Cardiac muscle cell (in vitro differentiated cells and primary cell): ENCODE results near the gene ARHGEF2. TPM values are rescaled to one million over a fixed set of nuclear protein-coding genes. Genes with fewer than 3 reads are reported as not detected.
A peak's percentile ranks its signal among the peaks of the same experiment; 100 is the strongest.

Experiments
- DNase-seq, 2 donors: peaks; one replicate each; pipeline versions ENCODE4 v3.0.0 to v3.0.0-alpha.2; 2010 to 2017; ENCODE audit warnings: low read depth in 1 of 2, low spot score in 1 of 2
- H3K27ac ChIP-seq: fragments of 200-600 bp; sonication (generic); 2 replicates; pipeline ENCODE4 v1.5.1; 2016
- H3K27me3 ChIP-seq: fragments of 200-600 bp; sonication (generic); 2 replicates; pipeline ENCODE4 v1.6.0; 2016; ENCODE audit warnings: control low read depth
- H3K36me3 ChIP-seq: fragments of 200-600 bp; sonication (generic); 2 replicates; pipeline ENCODE4 v1.5.1; 2016; ENCODE audit warnings: control low read depth
- H3K4me1 ChIP-seq: fragments of 200-600 bp; sonication (generic); 2 replicates; pipeline ENCODE4 v1.8.1; 2017; ENCODE audit warnings: low read depth, mild to moderate bottlenecking, mixed run types
- H3K4me3 ChIP-seq: fragments of 200-600 bp; sonication (generic); 2 replicates; pipeline ENCODE4 v1.5.1; 2016; ENCODE audit warnings: mild to moderate bottlenecking
- H3K9me3 ChIP-seq: fragments of 200-600 bp; sonication (generic); 2 replicates; pipeline ENCODE4 v1.5.1; 2017; ENCODE audit warnings: low read depth, mild to moderate bottlenecking, control low read depth
- CTCF ChIP-seq: IDR thresholded peaks from 2 replicates; pipeline ENCODE4 v1.5.1; 2012; ENCODE audit warnings: low read depth, mild to moderate bottlenecking, low read length
- polyA plus RNA-seq: library from polyadenylated mRNA; unstranded; fragments of >200 nt; fragmentation: Nextera tagmentation; extraction: Ambion mirVana; gene quantifications from 2 replicates; pipeline ENCODE4 v1.2.1, GENCODE V29; 2016
- total RNA-seq: library from RNA; depleted of rRNA; stranded (reverse); fragments of >200 nt; gene quantifications from 2 replicates; pipeline ENCODE4 v1.2.3, GENCODE V29; 2016

Gene ARHGEF2
- total and polyA plus RNA-seq, 2 experiments from 2014 or later: 38.6 to 126 TPM

GRCh38 chr1:156009404-156009803, 31.1 kb upstream of the ARHGEF2 start:
- Histone ChIP-seq H3K27ac (peak overlapping the region; percentile 40), H3K4me1 (peaks cover 12% of the 10 kb centered on the region), H3K4me3 (no peak overlapping the region), H3K36me3 (peaks cover 30% of the 10 kb centered on the region), H3K27me3 (no peaks in the 10 kb centered on the region), H3K9me3 (no peaks in the 10 kb centered on the region)
- no peak for TF ChIP-seq CTCF
- DNase-seq: no peak

- H3K9me3 ChIP-seq: no peaks in the 10 kb centered on the region
These were observed 28.5 kb upstream of the ARHGEF2 start for GRCh38 chr1:156006666-156007376.

GRCh38 chr1:156004843-156005584, 26.7 kb upstream of the ARHGEF2 start:
- no peak for TF ChIP-seq CTCF
- Histone ChIP-seq H3K27me3 (no peaks in the 10 kb centered on the region), H3K4me1 (peaks cover 18% of the 10 kb centered on the region), H3K36me3 (peaks cover 8% of the 10 kb centered on the region), H3K9me3 (no peaks in the 10 kb centered on the region), H3K4me3 (no peak overlapping the region), H3K27ac (peak overlapping the region; percentile 75)
- DNase-seq: peak in 1 of 2 donors; percentile 21

More at GRCh38 chr1:156006666-156007376, 28.5 kb upstream of the ARHGEF2 start:
- peak in 1 of 2 donors; percentile 55 for DNase-seq
- no peak for TF ChIP-seq CTCF
- Histone ChIP-seq H3K27me3 (no peaks in the 10 kb centered on the region), H3K4me1 (peaks cover 12% of the 10 kb centered on the region), H3K36me3 (peaks cover 18% of the 10 kb centered on the region), H3K4me3 (no peak overlapping the region), H3K27ac (peak overlapping the region; percentile 76)

- Histone ChIP-seq H3K27me3 (no peaks in the 10 kb centered on the region), H3K4me1 (peaks cover 18% of the 10 kb centered on the region), H3K27ac (no peak overlapping the region), H3K9me3 (no peaks in the 10 kb centered on the region), H3K4me3 (no peak overlapping the region), H3K36me3 (peaks cover 3% of the 10 kb centered on the region)
- no peak for DNase-seq
- no peak for TF ChIP-seq CTCF
These were observed 25.5 kb upstream of the ARHGEF2 start for GRCh38 chr1:156003923-156004188.

GRCh38 chr1:156002188-156002911, 24.0 kb upstream of the ARHGEF2 start:
- no peak overlapping the region for H3K4me3 ChIP-seq
- no peak overlapping the region for H3K27ac ChIP-seq
- no peak for DNase-seq
- peaks cover 18% of the 10 kb centered on the region for H3K4me1 ChIP-seq
- no peaks in the 10 kb centered on the region for H3K9me3 ChIP-seq
- no peak for TF ChIP-seq CTCF
- H3K27me3 ChIP-seq: no peaks in the 10 kb centered on the region
- no peaks in the 10 kb centered on the region for H3K36me3 ChIP-seq
